ENCODE results near the gene SNAPC4.

DNA sequence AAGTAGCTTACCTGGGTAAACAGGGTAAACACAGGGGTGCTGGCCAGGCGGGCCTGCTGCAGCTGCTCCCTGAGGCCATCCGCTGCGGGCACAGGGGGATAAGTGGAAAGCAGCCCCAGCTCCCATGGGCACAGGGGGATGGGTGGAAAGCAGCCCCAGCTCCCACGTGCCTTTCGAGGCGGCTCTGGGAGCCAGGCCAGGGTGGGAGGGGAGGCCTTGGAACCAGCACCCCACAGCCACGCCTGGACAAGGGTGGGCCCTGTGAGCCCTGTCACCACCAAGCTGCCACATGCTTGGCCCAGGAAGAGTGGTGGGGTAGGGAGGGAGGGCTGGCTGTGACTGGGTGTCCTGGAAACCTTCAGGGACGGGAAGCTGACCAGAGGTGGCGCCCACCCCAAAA, 18.7 kb downstream of the SNAPC4 start:
- TF ChIP-seq POLR2AphosphoS5 (IDR thresholded peaks at IDR 0.05; ENCODE audit: low read depth, low read length): no peak
- TF ChIP-seq TAF1 (IDR thresholded peaks at IDR 0.05; ENCODE audit: low read depth, low read length): no peak
- TF ChIP-seq POLR2A (IDR thresholded peaks at IDR 0.05; ENCODE audit: low read depth, low read length): no peak
- no peak for TF ChIP-seq PAX5 (IDR thresholded peaks at IDR 0.05; ENCODE audit: insufficient read depth, low read length, severe bottlenecking)
- no peak for TF ChIP-seq POU2F2 (IDR thresholded peaks at IDR 0.05; ENCODE audit: low read depth, low read length)

All from GM12891 (cell line).